ENCODE data around the gene ZNF804B. TPM values are rescaled to one million over a fixed set of nuclear protein-coding genes. Genes with fewer than 3 reads are reported as not detected.

Gene ZNF804B
- not detected in 5 replicates for total RNA-seq (2022; extraction: Qiagen RNA extraction)

GRCh38 chr7:88759230-88760135 lies at the start of gene ZNF804B:
Gene ZNF804B, plus strand, starts transcription at chr7:88759700. Its CDS starts 277 bp downstream, at chr7:88759977.

DNA sequence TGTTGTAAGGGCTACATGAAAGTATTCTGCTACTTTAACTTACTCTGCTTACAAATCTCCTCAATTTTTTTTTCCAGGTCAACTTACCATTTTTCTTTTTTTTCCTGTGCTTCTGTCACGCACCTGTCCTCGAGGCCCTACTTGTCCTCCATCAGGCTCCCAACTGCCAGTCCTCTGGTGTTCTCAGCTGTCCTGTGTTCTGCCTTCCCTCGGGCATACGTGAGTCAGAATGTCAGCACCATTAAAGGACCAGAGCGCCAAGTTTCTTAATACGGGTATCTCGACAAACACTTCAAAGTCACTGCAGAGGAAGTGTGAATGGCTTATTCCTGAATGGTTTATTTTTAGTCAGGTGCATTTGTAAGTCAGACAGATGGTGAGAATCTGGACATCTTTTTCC lies 36.1 kb downstream of the ZNF804B start, which contains the start of gene TEX47:
TSS of gene TEX47 (minus strand) at position 185 of the 400 bp plus-strand sequence. CDS start 795 bp downstream, outside the sequence.

Other genes with a start within 250 kb of the ZNF804B start
- gene TEX47, start 36.0 kb downstream of the ZNF804B start, total RNA-seq (2022; extraction: Qiagen RNA extraction) = not detected in 5 replicates

Measured in A549 treated with Hydrocortisone at 1 μM for 4 hours (cell line).